Adrenal gland (tissue), 12 donors: ENCODE measurements around the gene RAB27B. TPM values are rescaled to one million over a fixed set of nuclear protein-coding genes. Genes with fewer than 3 reads are reported as not detected.
"Not testable (repeated sequence)": the region's sequence is repeated elsewhere in the genome, so short reads cannot be mapped to it uniquely, and the experiment has no call there.

Experiments used
- DNase-seq, 7 donors: peaks; one replicate each; pipeline ENCODE4 v3.0.0-alpha.2; 2019 to 2020
- H3K27ac ChIP-seq, 5 donors: fragments of 200-600 bp; sonication (generic) in 4 of 5; 1 replicate in 3 of 5; 2 replicates in 2 of 5; pipeline versions ENCODE4 v1.5.1 to v1.8.0; 2016 to 2020; ENCODE audit warnings: mild to moderate bottlenecking in 1 of 5
- H3K27me3 ChIP-seq: fragments of 200-600 bp; 2 replicates; pipeline ENCODE4 v1.8.0; 2021
- H3K36me3 ChIP-seq, 2 donors: fragments of 200-600 bp; replicated peaks in 1 of 2; 1 replicate in 1 of 2; 2 replicates in 1 of 2; pipeline versions ENCODE4 v1.5.1 to v1.8.0; 2018 to 2022
- H3K4me1 ChIP-seq, 2 donors: fragments of 200-600 bp; replicated peaks in 1 of 2; 1 replicate in 1 of 2; 2 replicates in 1 of 2; pipeline versions ENCODE4 v1.5.1 to v1.8.0; 2018 to 2021
- H3K4me3 ChIP-seq, 4 donors: fragments of 200-600 bp; sonication (generic) in 3 of 4; one replicate each; pipeline ENCODE4 v1.5.1; 2016 to 2018
- H3K9me3 ChIP-seq, 3 donors: fragments of 200-600 bp; sonication (generic) in 1 of 3; replicated peaks in 1 of 3; 1 replicate in 2 of 3; 2 replicates in 1 of 3; pipeline versions ENCODE4 v1.5.1 to v1.8.0; 2016 to 2021
- CTCF ChIP-seq, 6 experiments: fragments of 450-650 bp in 4 of 6; fragments of 200-600 bp in 2 of 6; sonication (generic) in 1 of 6; IDR thresholded peaks; 1 replicate in 5 of 6; 2 replicates in 1 of 6; pipeline versions ENCODE4 v1.5.1 to v1.8.0; 2016 to 2021; ENCODE audit warnings: antibody characterized with exemption in 6 of 6, mild to moderate bottlenecking in 2 of 6, moderate library complexity in 1 of 6
- POLR2A ChIP-seq, 2 donors: fragments of 450-650 bp; IDR thresholded peaks; one replicate each; pipeline ENCODE4 v1.6.1; 2017; ENCODE audit warnings: antibody characterized with exemption in 2 of 2, mild to moderate bottlenecking in 2 of 2, moderate library complexity in 1 of 2
- WGBS, 4 donors: extraction: QIAGEN DNeasy Blood & Tissue Kit in 2 of 4; methylation state at CpG; one replicate each; pipeline versions ENCODE4 v1.1.5 to v1.1.7; 2013 to 2017; 5-methylcytosine and 5-hydroxymethylcytosine counted together
- intact Hi-C, 2 donors: fragments of 100-400 bp; cut with DNase I; formaldehyde crosslinking; loops; one replicate each; pipeline versions ENCODE4 v1.14.1 to v1.15.0; 2022 to 2023
- polyA plus RNA-seq, 3 donors: library from polyadenylated mRNA; stranded (reverse); fragments of 200-250 nt in 2 of 3; fragments of 350-450 nt in 1 of 3; fragmentation: Illumina TruSeq in 1 of 3; extraction: RNeasy Lipid Tissue Mini Kit (QIAGEN cat#74804) in 1 of 3; gene quantifications; one replicate each; pipeline ENCODE4 v1.2.3, GENCODE V29; 2013 to 2014
- total RNA-seq, 9 donors: library from RNA; depleted of rRNA in 4 of 9; stranded (reverse); fragments of >200 nt in 4 of 9; fragments of 120-200 nt in 1 of 9; fragmentation: NEBNext Ultra II Directional in 1 of 9; extraction: Animal tissue kit (Norgen Biotek cat#: 25700) in 1 of 9; gene quantifications; one replicate each; pipeline versions ENCODE4 v1.1.0 to v1.2.4, GENCODE V29; 2013 to 2023
- donor health status: healthy with polysubstance abuse.
- donor health status: Bipolar disorder and iron deficiency.
- donor health status: DM: yes; HTN: yes; CAD: no.
- donor health status: DM: no; HTN: no; CAD: no.
- donor health status: DM: no; HTN: no; CAD: no.
- donor health status: DM: yes; HTN: yes; CAD: no.

Gene RAB27B
- total and polyA plus RNA-seq, 12 donors: 0.04 to 3.9 (median 1.1) TPM; not detected in 3

GRCh38 chr18:54813977-54814565 is 14.2 kb upstream of the RAB27B start:
- no peaks in the 10 kb centered on the region for H3K27me3 ChIP-seq
- H3K9me3 ChIP-seq: no peaks in the 10 kb centered on the region
- intact Hi-C loops: no loop called here
- 10 to 25% (median 24%) methylated on average over 1 of the region's 1 CpG for WGBS, 4 donors
- DNase-seq: no peak
- H3K4me1 ChIP-seq: no peaks in the 10 kb centered on the region
- TF ChIP-seq POLR2A (IDR thresholded peaks at IDR 0.05) (no peak), CTCF (IDR thresholded peaks at IDR 0.05) (no peak)
- no peak overlapping the region for H3K27ac ChIP-seq
- no peaks in the 10 kb centered on the region for H3K36me3 ChIP-seq
- no peak overlapping the region for H3K4me3 ChIP-seq

GRCh38 chr18:54815086-54815485 is 13.2 kb upstream of the RAB27B start:
- 68 to 80% (median 74%) methylated on average over 2 of the region's 2 CpGs for WGBS, 4 donors
- Histone ChIP-seq H3K9me3 (no peaks in the 10 kb centered on the region), H3K4me3 (no peak overlapping the region), H3K27ac (no peak overlapping the region), H3K36me3 (no peaks in the 10 kb centered on the region), H3K4me1 (no peaks in the 10 kb centered on the region), H3K27me3 (no peaks in the 10 kb centered on the region)
- intact Hi-C loops: no loop called here
- TF ChIP-seq CTCF (IDR thresholded peaks at IDR 0.05): no peak
- TF ChIP-seq POLR2A (IDR thresholded peaks at IDR 0.05): no peak
- DNase-seq: no peak

GRCh38 chr18:54820785-54821275 is 7.4 kb upstream of the RAB27B start:
- H3K27ac ChIP-seq, H3K27me3 ChIP-seq, DNase-seq, H3K4me1 ChIP-seq, intact Hi-C loops, H3K4me3 ChIP-seq, H3K36me3 ChIP-seq, H3K9me3 ChIP-seq: not testable (repeated sequence)
- WGBS, 4 donors: 72 to 81% (median 76%) methylated on average over 2 of the region's 2 CpGs

- 61 to 66% (median 64%) methylated on average over 6 of the region's 6 CpGs for WGBS, 4 donors
- Histone ChIP-seq H3K36me3 (no peaks in the 10 kb centered on the region), H3K27me3 (peaks cover 3% of the 10 kb centered on the region), H3K27ac (no peak overlapping the region), H3K4me3 (no peak overlapping the region), H3K9me3 (no peaks in the 10 kb centered on the region), H3K4me1 (peaks cover 0 to 4% of the 10 kb centered on the region in 2 donors)
- intact Hi-C loops: no loop called here
- no peak for DNase-seq
- TF ChIP-seq CTCF (IDR thresholded peaks at IDR 0.05): no peak
Observed at GRCh38 chr18:54822872-54823845, 5.1 kb upstream of the RAB27B start.
